ENCODE measurements around the gene PAK3. TPM values are rescaled to one million over a fixed set of nuclear protein-coding genes. Genes with fewer than 3 reads are reported as not detected.

The PAK3 gene
- total RNA-seq = 1 to 10 TPM; 1.5 to 4.2 TPM
- 12.0 TPM for polyA plus RNA-seq (2013, experiment 1 of 2)
- 10.9 TPM for polyA plus RNA-seq (2013, experiment 2 of 2)
- long read RNA-seq, experiment 1, partial matches to known transcripts = 0 of 1 reads
- long read RNA-seq, experiment 1, other reads (novel, unspliced or antisense) = 1 of 1 reads
- long read RNA-seq, experiment 2, partial matches to known transcripts = 1 of 5 reads
- long read RNA-seq, experiment 2, other reads (novel, unspliced or antisense) = 4 of 5 reads
- long read RNA-seq, experiment 3, partial matches to known transcripts = 0 of 3 reads
- long read RNA-seq, experiment 3, other reads (novel, unspliced or antisense) = 3 of 3 reads
- long read RNA-seq, experiment 4 = 0 reads

DNA sequence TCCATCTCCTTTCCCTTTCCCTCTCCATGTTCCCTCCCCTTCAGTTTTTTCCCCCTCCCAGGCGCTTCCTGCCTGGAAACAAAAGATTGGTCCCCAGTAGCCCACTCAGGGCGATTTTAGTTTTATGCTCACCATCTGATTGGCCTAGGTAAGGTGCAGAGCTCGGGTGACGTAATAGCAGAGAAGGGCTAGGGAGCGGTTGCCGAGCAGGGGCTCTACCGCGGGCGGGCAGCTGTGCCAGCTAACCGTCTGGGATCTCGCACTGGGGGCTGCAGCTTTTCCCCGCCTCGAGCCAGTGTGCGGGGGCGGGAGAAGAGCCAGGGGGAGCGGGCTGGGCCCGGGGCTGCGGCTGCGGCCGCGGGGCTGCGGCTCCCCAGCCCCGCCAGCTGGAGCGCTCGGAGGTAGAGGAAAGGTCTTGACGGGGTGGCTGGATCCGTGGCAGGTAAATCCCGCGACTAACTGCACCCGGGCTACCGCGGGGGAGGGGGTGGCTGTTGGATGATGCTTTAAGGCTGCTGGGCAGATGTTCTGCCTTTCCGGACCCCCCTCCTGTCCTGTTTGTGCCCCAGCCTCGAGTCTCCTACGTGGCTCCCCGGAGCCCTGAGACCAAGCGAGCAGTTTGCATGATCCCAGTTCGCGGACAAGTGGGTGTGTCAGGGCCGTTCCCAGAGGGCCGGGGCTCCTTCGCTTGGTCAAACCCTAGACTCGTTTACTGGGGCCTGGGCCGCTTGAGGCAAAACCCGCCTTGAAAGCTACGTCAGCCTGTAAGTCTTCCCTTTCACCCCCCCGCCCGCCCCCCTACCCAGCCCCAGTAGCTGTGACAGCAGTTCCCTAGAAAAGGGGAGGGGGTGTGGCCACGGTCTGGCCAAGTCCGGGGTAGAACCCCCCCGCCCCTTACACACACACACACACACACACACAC, at the start of gene PAK3:
TSS of gene PAK3 (plus strand) at position 218 of the 922 bp plus-strand sequence. CDS start 26,913 bp downstream, outside the sequence.
- H3K27ac Mint-ChIP-seq = no peak within 1 kb of the TSS
- DNase-seq = peak; percentile 87
- 0% methylated on average over 33 of the region's 51 CpGs; no CpG with 5 or more reads in 1 of the 2 experiments for WGBS, 2 experiments (ENCODE audit: insufficient coverage in 1 of 2, insufficient read length in 1 of 2)
- peaks cover 55% of the 10 kb centered on the region for H3K27me3 Mint-ChIP-seq (ENCODE audit: insufficient read depth)
- H3K36me3 Mint-ChIP-seq (ENCODE audit: low read depth) = no peaks in the 10 kb centered on the region
- no peaks in the 10 kb centered on the region for H3K9me3 Mint-ChIP-seq
- no peaks in the 10 kb centered on the region for H3K4me1 ChIP-seq (ENCODE audit: control insufficient read depth, insufficient read depth, low read length)
- peak within 1 kb of the TSS; percentile 57 for H3K27ac ChIP-seq (ENCODE audit: low read depth, low read length)
- peak; percentile 42 for TF ChIP-seq CTCF (conservative IDR thresholded peaks at IDR 0.05)
- H3K27me3 ChIP-seq (ENCODE audit: control insufficient read depth, insufficient read depth, low read length, poor library complexity, severe bottlenecking) = peaks cover 14% of the 10 kb centered on the region
- peak within 1 kb of the TSS; percentile 80 for H3K4me3 ChIP-seq (ENCODE audit: low read length)
- peak within 1 kb of the TSS; percentile 75 for H3K4me3 Mint-ChIP-seq
- H3K4me1 Mint-ChIP-seq = peaks cover 8% of the 10 kb centered on the region
- no peaks in the 10 kb centered on the region for H3K9me3 ChIP-seq (ENCODE audit: control insufficient read depth, low read length)
- H3K9ac ChIP-seq (ENCODE audit: extremely low read depth, low read length, poor library complexity, severe bottlenecking) = peak within 1 kb of the TSS; percentile 20
- no peaks in the 10 kb centered on the region for H3K36me3 ChIP-seq (ENCODE audit: control insufficient read depth, insufficient read depth, low read length)

DNA sequence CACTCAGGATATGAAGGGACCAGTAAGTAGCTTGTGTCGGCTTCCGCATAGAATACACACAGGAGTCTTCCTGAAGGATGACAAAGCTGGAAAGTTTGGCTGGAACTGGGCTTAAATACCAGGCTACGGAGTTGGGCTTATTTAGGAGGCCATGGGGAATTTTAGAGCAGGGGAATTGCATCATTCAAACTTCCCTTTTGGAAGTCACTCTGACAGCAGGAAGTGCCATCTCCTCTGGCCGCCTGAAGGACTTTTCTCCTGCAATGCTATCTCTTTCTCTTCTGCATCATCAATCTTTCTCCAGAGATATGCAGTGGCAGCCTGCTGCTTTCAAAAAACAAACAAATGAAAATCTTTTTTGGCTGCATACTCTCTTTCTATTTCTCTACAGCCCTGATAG, 48.4 kb upstream of the PAK3 start:
- no peaks in the 10 kb centered on the region for H3K36me3 Mint-ChIP-seq (ENCODE audit: low read depth)
- no peak overlapping the region for H3K27ac Mint-ChIP-seq

More for the DNA sequence above, 48.4 kb upstream of the PAK3 start:
- H3K9me3 Mint-ChIP-seq = no peaks in the 10 kb centered on the region
- H3K27me3 Mint-ChIP-seq (ENCODE audit: insufficient read depth) = no peaks in the 10 kb centered on the region
- Histone ChIP-seq H3K36me3 (ENCODE audit: control insufficient read depth, insufficient read depth, low read length) (no peaks in the 10 kb centered on the region), H3K9ac (ENCODE audit: extremely low read depth, low read length, poor library complexity, severe bottlenecking) (no peak overlapping the region), H3K9me3 (ENCODE audit: control insufficient read depth, low read length) (no peaks in the 10 kb centered on the region), H3K4me1 (ENCODE audit: control insufficient read depth, insufficient read depth, low read length) (no peaks in the 10 kb centered on the region), H3K4me3 (ENCODE audit: low read length) (no peak overlapping the region), H3K27me3 (ENCODE audit: control insufficient read depth, insufficient read depth, low read length, poor library complexity, severe bottlenecking) (no peaks in the 10 kb centered on the region), H3K27ac (ENCODE audit: low read depth, low read length) (no peak overlapping the region)
- no peak for DNase-seq
- TF ChIP-seq CTCF (conservative IDR thresholded peaks at IDR 0.05) = no peak
- H3K4me1 Mint-ChIP-seq = peaks cover 4% of the 10 kb centered on the region
- no peak overlapping the region for H3K4me3 Mint-ChIP-seq
- 90 to 93% methylated on average over 3 to 4 of the region's 4 CpGs for WGBS, 2 experiments (ENCODE audit: insufficient coverage in 1 of 2, insufficient read length in 1 of 2)
